B cell (primary cell): ENCODE results near the gene AGO3.

ENCODE experiments used
- EZH2 ChIP-seq: IDR thresholded peaks from 2 replicates; pipeline ENCODE4 v1.6.1; 2012; ENCODE audit warnings: borderline replicate concordance, low read depth, mild to moderate bottlenecking, moderate library complexity, low read length; ENCODE audit not compliant: insufficient read depth, poor library complexity, severe bottlenecking
- TF ChIP-seq, protein P1 (sequence below): fragments of 200-600 bp; IDR thresholded peaks from one replicate; pipeline ENCODE4 v1.8.0; 2022; ENCODE audit warnings: antibody characterized with exemption, mild to moderate bottlenecking

DNA sequence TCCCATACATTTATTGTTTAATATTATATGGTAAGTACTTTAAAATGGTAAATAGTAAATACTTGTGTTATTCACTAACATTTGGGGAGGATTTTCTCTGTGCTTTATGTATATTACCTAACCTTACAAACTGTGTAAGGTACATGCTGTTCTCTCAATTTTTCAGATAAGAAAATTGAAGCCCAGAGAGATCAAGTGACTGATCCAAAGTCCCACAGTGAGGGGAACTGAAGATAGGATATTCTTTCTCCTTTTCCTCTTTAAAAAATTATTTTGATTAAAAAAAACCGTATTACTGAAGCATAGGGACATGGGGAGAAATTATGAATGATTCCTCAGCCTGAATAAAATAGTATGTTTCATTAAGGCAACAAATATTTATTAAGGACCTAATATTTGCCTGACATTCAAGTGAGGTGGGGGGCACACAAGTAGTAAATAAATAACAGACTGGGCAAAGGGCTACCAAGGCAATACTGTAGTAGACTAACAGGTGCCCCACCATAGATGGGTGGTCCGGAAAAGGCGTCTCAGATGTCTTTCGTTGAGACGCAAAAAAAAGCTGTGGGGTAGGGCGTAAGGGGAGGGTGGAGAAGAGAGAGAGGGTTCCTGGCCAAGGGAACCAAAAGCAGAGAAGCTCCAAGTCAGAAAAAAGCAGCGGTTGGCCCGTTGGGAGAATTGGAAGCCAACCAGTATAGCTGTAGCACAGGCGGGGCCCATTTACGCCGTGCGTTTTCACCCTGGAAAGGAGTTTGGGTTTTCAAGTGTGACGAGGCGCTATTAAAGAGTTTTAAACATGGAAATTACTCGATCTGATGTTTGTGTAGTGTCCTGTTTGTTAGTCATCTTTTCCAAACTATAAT is 944 bp upstream of the AGO3 start:
- TF ChIP-seq, protein P1, sequence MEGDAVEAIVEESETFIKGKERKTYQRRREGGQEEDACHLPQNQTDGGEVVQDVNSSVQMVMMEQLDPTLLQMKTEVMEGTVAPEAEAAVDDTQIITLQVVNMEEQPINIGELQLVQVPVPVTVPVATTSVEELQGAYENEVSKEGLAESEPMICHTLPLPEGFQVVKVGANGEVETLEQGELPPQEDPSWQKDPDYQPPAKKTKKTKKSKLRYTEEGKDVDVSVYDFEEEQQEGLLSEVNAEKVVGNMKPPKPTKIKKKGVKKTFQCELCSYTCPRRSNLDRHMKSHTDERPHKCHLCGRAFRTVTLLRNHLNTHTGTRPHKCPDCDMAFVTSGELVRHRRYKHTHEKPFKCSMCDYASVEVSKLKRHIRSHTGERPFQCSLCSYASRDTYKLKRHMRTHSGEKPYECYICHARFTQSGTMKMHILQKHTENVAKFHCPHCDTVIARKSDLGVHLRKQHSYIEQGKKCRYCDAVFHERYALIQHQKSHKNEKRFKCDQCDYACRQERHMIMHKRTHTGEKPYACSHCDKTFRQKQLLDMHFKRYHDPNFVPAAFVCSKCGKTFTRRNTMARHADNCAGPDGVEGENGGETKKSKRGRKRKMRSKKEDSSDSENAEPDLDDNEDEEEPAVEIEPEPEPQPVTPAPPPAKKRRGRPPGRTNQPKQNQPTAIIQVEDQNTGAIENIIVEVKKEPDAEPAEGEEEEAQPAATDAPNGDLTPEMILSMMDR: no peak
- TF ChIP-seq EZH2: no peak
